ENCODE data around the gene MYH13. TPM values are rescaled to one million over a fixed set of nuclear protein-coding genes. Genes with fewer than 3 reads are reported as not detected.
A peak's percentile ranks its signal among the peaks of the same experiment; 100 is the strongest.
"Not testable (repeated sequence)": the region's sequence is repeated elsewhere in the genome, so short reads cannot be mapped to it uniquely, and the experiment has no call there.

The MYH13 gene
- total and polyA plus RNA-seq, 10 of the 15 experiments (the other 5 are each of a cell fraction or from before 2014, with no cell fraction given): 0.01 to 0.04 (median 0.03) TPM; not detected in 4

GRCh38 chr17:10292057-10292937, 80.5 kb downstream of the MYH13 start (continued):
- TF ChIP-seq ZNF24 (IDR thresholded peaks at IDR 0.05) (no peak), TARDBP (IDR thresholded peaks at IDR 0.05; ENCODE audit: borderline replicate concordance) (no peak), RAD51 (IDR thresholded peaks at IDR 0.05) (no peak), SMAD5 (IDR thresholded peaks at IDR 0.05; ENCODE audit: low read depth) (no peak), NFYB (IDR thresholded peaks at IDR 0.05; ENCODE audit: insufficient read depth, low read depth, low read length) (peak; percentile 64; the same call in 1 of the 2 replicates), IRF4 (IDR thresholded peaks at IDR 0.05; ENCODE audit: low read depth, low read length) (0 out of 2 replicates have a peak, but pooled peaks have one; percentile 43), EGR1 (IDR thresholded peaks at IDR 0.05; ENCODE audit: borderline replicate concordance in 1 of 2, low read depth in 2 of 2, low read length in 2 of 2) (no peak), CTCF (IDR thresholded peaks at IDR 0.05 in 2 of 3, conservative IDR thresholded peaks at IDR 0.05 in 1 of 3; ENCODE audit: control insufficient read depth in 2 of 3, extremely low read depth in 1 of 3, insufficient read depth in 1 of 3, low read depth in 3 of 3, low read length in 3 of 3) (no peak), NRF1 (conservative IDR thresholded peaks at IDR 0.05; ENCODE audit: low read depth, low read length) (no peak), NKRF (conservative IDR thresholded peaks at IDR 0.05) (no peak), SPI1 (IDR thresholded peaks at IDR 0.05; ENCODE audit: borderline replicate concordance, insufficient read depth, low read depth, low read length) (peak; percentile 28; the same call in 1 of the 2 replicates), ZBTB4 (CRISPR knock-in tag; IDR thresholded peaks at IDR 0.05) (no peak), MTA2 (IDR thresholded peaks at IDR 0.05; ENCODE audit: low read depth) (no peak)

GRCh38 chr17:10291576-10291975, 81.2 kb downstream of the MYH13 start:
- CTCF ChIA-PET: not testable (repeated sequence)

More at GRCh38 chr17:10291576-10291975, 81.2 kb downstream of the MYH13 start:
- peaks cover 17% of the 10 kb centered on the region; the same call in 1 of the 2 replicates for H3K4me1 ChIP-seq (ENCODE audit: control insufficient read depth, insufficient read depth, low read length)
- 45% methylated on average over 12 of the region's 12 CpGs for WGBS (ENCODE audit: insufficient coverage, insufficient replicate concordance, low lambda C conversion rate, missing lambda C conversion rate)
- FAIRE-seq; H3K4me3 ChIP-seq; RAD21 ChIA-PET (ENCODE audit: unreplicated experiment); H3K27me3 ChIP-seq (replicated peaks in 1 of 2; ENCODE audit: control insufficient read depth in 2 of 2, insufficient read depth in 2 of 2, low read length in 1 of 2); DNase-seq (ENCODE audit: low read depth, low spot score); in situ Hi-C loops (cut with MboI); H4K20me1 ChIP-seq (ENCODE audit: control insufficient read depth, insufficient read depth); H2AFZ ChIP-seq (ENCODE audit: control insufficient read depth, low read depth, low read length); ATAC-seq; H3K27ac ChIP-seq (ENCODE audit: control insufficient read depth, insufficient read depth); POLR2A ChIA-PET; SMC1A ChIA-PET (ENCODE audit: uncharacterized antibody, unreplicated experiment); BruUV-seq (replicated peaks); H3K9me3 ChIP-seq (replicated peaks; ENCODE audit: control insufficient read depth, insufficient read depth, low read length); H3K36me3 ChIP-seq (ENCODE audit: control insufficient read depth in 2 of 2, insufficient read depth in 2 of 2, low read length in 1 of 2); H3K79me2 ChIP-seq (ENCODE audit: control insufficient read depth, insufficient read depth, low read length); H3K9ac ChIP-seq (ENCODE audit: control insufficient read depth, insufficient read depth, low read length); H3K4me2 ChIP-seq (ENCODE audit: control insufficient read depth, insufficient read depth): not testable (repeated sequence)
- intact Hi-C loops (cut with micrococcal nuclease; ENCODE audit: unreplicated experiment): loop anchor here (10.0 kb wide), 1 partner anchor 367 kb away; no protein-coding TSS in a partner anchor

Data from GM12878 (cell line).